GM18499 (cell line): Measurements from ENCODE around the gene RAMP1.

Experiments used
- ATAC-seq: cut with Tn5 transposase; IDR thresholded peaks from one replicate; pipeline ENCODE4 v1.9.1; 2021; ENCODE audit warnings: moderate number of reproducible peaks; ENCODE audit not compliant: insufficient read depth, unreplicated experiment

RAMP1 gene

DNA sequence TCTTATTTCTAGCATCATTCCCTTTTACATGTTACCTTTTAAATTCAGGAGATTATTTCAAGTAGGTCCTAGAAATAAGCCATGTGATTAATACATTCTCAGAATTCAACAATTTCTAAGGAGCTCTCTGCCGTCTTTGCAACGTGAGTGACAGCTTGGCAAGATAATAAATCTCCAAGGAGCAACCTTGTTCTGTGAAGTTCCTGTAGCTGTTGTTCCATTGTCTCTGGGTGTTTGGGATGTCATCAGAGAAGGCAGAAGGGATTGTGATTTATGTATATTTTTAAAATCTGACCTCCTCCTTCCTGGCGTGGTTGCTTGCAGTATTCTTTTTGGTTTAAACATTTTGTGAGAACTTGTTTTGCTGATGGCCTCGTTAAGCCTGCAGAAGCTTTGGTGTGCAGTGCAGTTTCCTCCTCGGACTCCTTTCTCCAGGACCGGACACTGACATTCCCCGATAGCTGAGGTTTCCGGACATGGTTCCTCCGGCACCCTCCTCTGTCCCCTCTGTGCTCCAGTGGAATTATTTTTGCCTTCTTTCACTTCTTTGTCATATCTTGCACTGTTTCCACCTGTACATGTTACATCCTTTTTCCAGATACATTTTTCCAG is 33.7 kb downstream of the RAMP1 start:
- ATAC-seq = no peak

- ATAC-seq = no peak
Measured at GRCh38 chr2:237894396-237894979, 35.1 kb downstream of the RAMP1 start.

DNA sequence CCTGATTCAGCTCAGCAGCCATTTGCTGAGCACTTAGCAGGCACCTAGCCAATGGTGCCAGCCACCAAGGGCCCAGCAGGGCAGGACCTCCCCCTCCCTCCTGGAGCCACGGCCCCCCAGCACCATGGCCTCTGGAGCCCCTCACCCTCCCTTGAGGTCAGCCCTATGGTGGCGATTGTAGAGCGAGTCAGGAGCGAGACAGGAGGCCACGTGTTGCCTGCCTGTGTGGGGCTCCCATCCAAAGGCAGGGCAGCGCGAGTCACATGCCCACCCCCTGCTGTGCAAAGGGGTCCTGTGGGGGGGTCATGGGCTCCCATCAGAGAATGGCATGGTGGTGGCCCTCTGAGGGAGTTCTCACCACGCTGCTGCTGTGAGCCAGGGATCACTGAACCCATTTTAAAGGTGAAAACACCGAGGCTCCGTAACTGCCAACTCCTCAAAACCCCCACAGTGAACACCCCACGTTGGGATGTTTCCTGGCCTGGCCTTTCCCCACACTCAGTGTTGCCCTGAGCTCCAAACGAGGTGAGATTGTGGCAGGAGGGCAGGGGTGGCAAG is 35.6 kb downstream of the RAMP1 start:
- no peak for ATAC-seq

DNA sequence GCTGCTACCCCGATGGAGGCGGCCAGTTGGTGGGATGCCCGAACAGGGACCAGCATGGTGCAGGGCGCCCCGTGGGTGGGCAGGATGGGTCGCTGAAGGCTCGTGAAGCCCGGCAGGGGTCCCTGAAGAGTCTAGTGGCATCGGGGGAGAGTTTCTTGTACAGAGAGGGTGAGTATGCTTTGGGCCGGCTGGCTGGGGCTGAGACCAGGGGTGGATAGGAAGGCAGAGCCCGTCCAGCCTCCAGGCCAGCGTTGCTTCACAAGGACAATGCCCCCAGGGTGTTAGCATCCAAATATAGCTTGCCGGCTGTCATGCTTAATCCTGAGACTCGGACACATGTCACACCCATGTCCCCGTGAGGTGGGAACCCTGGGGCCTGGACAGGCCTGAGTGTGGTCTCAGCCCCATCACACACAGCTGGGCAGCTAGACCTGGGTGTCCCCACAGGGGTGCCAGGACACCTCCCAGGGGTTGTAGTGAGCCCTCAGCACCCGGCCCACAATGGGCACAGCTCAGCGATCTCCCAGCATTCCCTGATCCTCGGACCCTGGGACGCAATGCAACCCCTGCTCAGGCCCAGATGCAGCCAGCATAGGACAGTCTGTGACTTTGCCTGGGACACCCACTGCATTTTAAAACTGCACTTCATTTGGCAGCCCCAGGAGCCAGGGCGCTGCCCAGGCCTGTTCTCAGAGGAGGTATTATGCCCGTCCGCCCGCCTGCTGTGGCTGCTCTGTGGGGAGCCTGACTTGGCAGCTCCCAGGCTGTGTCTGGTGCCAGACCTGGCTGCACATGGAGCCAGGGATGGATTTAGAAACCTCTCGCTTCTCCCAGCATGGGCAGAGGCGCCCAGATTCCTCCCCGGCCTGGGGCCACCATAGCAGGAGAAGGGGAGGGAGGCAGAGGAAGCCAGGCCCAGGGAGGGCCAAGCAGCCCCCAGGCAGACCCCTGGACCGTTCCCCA is 36.4 kb downstream of the RAMP1 start:
- no peak for ATAC-seq

DNA sequence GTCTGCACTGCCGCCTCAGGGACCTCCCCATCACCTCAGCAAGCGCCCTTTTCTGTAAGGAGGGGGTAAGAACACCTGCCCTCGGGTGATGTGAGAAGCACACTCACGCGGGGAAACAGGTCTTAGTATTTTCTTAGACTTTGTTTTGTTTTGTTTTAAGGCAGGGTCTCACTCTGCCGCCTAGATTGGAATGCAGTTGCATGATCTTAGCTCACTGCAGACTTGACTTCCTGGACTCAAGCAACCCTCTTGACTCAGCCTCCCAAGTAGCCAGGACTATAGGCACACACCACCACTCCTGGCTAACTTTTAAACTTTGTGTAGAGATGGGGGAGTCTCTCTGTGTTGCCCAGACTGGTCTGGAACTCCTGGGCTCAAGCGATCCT is 37.1 kb downstream of the RAMP1 start:
- ATAC-seq = no peak

GRCh38 chr2:237896956-237897355 is 37.5 kb downstream of the RAMP1 start:
- no peak for ATAC-seq

- ATAC-seq = no peak
Measured at GRCh38 chr2:237898057-237898414, 38.6 kb downstream of the RAMP1 start.

GRCh38 chr2:237900891-237901831 is 41.7 kb downstream of the RAMP1 start:
- no peak for ATAC-seq

DNA sequence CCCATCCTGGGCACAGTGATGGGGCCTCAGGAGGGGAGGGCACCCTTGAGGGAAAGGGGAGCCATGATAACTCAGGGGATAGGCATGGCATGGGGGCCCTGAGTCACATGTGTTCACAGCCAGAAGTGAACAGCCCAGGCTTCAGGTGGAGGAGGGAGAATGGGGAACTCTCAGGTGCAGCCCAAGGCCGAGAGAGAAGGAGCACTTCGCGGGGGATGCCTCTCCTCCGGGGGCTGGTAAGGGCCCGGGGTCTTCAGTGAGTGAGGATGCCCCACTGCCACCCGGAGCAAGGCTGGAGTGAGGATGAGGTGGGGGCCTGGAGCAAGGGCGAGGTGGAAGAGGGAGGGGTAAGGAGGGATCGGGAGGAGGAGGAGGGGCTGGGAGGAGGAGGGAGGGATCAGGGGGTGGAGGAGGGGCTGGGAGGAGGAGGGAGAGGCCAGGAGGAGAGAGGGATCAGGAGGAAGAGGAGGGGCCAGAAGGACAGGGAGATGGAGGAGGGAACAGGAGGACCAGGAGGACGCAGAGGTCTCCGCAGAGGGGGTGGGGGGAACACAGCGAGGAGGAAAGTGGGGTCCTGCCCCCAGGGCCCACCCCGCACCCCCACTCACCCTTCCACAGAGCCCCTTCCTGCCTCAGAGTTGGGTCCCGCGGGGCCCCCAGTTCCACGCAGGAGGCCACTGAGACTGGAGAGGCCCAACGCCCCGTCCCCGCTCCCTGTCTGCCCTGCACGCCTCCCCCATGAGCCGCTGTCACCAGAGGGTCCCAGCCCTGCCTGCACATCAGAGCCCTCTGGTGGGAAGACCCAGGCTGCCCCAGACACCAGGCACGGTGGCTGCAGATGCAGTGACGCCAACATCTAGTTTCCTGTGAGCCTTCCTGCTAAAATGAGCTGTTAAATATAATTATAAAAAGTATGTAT is 42.8 kb downstream of the RAMP1 start:
- ATAC-seq = no peak

GRCh38 chr2:237904831-237905599 is 45.6 kb downstream of the RAMP1 start:
- ATAC-seq = no peak

DNA sequence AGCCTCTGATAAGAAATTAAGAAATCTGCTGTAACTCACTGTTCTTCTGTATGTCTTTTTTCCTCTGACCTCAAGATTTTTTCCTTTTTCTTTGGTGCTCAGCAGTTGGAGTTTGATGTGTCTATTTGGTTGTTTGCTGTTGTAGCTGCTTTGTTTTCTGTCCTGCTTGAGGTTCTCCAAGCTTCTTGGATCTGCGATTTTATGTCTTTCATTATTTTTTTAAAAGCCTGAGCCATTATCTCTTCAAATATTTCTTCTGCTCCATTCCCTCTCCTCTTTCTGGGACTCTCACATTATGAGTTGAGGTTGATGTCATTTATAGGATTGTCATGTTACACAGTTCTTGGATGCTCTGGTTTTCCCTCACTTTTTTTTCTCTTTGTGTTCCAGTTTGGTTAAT is 47.7 kb downstream of the RAMP1 start:
- ATAC-seq = no peak

DNA sequence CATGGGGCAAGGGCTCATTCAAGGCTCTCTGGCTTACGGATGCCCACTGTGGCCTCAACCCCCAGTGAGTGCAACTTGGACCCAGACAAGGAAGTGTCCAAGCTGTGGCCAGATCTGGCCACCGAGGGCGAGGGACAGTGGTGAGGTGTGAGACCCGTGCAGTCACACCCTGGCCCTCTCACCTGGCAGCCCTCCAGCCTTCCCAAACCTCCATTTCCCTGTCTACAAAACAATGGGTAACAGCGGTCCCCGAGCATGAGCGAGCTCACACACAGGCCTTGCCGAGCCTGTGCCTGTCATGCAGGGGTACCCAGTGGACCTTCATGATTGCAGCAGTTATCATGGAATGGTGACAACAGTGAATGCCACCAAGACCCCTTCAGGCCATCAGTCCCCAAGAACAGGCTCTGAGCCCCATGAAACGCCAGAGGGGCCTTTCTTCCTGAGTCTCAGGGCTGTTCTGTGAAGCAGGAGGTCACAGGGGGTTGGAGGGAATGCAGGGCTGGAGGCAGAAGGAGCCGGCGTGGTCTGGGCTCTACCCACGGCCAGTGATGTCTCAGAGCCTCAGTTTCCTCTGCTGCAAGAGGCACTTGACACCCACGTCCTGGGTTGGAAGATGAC is 49.8 kb downstream of the RAMP1 start:
- no peak for ATAC-seq

- ATAC-seq = no peak
Measured at GRCh38 chr2:237909801-237910475, 50.5 kb downstream of the RAMP1 start.

DNA sequence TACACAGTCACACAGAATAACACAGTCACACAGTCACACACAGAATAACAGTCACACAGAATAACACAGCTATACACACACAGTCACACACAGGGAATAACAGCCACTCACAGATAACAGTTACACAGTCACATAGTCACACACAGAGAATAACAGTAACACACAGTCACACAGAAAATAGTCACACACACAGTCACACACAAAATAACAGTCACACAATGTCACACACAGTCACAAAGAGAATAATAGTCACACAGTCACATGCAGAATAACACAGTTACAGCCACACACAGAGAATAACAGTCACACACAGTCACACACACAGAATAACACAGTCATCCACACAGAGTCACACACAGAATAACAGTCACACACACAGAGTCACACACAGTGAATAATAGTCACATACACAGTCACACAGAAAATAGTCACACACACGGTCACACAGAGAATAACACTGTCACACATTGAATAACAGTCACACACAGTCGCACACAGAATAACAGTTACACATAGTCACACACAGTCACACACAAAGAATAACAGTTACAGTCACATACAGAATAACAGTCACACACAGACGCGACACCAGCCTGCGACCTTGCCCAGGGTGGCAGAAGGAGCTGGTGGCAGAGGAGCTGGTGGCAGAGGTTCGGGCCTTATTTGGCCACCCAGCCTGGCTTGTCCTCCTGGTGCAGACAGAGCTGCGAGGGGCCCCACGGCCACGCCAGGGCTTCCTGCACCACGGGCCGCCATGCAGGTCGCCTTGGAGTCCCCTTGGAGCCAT is 51.3 kb downstream of the RAMP1 start:
- no peak for ATAC-seq

DNA sequence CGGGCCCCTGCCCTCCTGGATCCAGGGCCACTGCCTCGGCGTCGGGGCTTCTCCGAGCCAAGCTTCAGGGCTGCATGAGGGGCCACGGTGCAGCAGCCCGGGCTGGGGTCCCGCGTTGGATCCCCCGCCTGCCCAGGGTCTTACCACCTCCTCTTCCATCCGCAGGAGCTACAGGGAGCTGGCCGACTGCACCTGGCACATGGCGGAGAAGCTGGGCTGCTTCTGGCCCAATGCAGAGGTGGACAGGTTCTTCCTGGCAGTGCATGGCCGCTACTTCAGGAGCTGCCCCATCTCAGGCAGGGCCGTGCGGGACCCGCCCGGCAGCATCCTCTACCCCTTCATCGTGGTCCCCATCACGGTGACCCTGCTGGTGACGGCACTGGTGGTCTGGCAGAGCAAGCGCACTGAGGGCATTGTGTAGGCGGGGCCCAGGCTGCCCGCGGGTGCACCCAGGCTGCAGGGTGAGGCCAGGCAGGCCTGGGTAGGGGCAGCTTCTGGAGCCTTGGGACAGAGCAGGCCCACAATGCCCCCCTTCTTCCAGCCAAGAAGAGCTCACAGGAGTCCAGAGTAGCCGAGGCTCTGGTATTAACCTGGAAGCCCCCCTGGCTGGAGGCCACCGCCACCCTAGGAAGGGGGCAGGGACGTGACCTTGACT is 52.1 kb downstream of the RAMP1 start:
- no peak for ATAC-seq
